ENCODE measurements around the gene SPOCK1. TPM values are rescaled to one million over a fixed set of nuclear protein-coding genes. Genes with fewer than 3 reads are reported as not detected.

SPOCK1 gene
- total RNA-seq, 1 experiment from 2014 or later = 0.27 TPM

DNA sequence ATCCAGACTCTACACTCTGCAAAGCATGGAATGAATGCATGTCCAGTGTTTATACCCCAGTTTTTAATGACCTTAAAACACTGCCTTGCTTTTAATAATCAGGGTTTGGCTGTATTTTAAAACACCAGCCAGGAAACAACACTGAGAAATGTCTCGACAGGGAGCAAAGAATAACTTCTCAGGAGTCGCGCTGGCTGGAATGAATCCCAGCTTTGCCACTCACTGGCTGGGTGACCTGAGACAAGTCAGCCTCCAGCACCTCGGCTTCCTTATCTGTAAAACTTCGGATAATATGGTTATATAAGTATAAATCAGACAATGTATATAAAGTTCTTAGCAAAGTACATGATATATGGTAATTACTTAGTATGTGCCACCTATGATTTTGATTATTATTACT lies 505.0 kb downstream of the SPOCK1 start (continued):
- TF ChIP-seq, protein P1, sequence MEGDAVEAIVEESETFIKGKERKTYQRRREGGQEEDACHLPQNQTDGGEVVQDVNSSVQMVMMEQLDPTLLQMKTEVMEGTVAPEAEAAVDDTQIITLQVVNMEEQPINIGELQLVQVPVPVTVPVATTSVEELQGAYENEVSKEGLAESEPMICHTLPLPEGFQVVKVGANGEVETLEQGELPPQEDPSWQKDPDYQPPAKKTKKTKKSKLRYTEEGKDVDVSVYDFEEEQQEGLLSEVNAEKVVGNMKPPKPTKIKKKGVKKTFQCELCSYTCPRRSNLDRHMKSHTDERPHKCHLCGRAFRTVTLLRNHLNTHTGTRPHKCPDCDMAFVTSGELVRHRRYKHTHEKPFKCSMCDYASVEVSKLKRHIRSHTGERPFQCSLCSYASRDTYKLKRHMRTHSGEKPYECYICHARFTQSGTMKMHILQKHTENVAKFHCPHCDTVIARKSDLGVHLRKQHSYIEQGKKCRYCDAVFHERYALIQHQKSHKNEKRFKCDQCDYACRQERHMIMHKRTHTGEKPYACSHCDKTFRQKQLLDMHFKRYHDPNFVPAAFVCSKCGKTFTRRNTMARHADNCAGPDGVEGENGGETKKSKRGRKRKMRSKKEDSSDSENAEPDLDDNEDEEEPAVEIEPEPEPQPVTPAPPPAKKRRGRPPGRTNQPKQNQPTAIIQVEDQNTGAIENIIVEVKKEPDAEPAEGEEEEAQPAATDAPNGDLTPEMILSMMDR (IDR thresholded peaks at IDR 0.05 in 2 of 3, conservative IDR thresholded peaks at IDR 0.05 in 1 of 3; ENCODE audit: borderline replicate concordance in 1 of 3, insufficient read depth in 1 of 3, low read depth in 2 of 3, low read length in 2 of 3) = no peak
- TF ChIP-seq EGR1 (IDR thresholded peaks at IDR 0.05; ENCODE audit: low read depth) = no peak

DNA sequence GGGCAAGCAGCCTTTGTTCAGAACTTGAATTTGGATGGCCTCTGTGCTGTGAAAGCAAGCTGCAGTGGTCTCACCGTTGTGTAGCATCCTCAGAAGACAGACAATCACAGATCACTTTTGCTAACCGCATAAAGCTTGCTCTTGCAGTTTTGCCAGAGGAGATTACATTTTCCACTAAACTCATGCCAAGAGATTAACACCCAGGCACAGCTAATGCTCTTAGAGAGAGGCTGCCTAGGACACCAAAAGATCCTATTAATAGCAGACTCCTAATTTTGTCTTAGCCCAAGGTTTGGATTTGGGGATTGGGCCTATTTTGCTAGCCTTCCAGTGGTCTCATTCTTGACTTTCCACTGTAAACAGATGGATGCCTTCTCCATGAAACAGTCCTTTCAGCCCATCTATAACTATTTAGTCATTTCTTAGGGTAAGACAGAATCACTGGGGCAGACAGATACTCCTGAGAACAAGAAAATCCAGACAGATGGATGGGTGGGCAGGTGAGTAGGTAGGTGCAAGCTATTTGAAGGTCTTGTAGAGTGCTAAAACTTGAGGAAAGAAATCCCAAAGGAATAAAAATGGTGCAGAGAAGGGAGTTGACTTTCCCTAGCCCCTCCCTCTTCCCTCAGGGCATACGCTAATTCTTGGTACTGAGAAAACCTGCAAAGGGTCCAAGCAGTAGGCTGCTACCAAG lies 506.2 kb downstream of the SPOCK1 start:
- H3K9me3 ChIP-seq (ENCODE audit: control insufficient read depth in 1 of 2, insufficient read depth in 1 of 2, low read depth in 1 of 2, low read length in 2 of 2) = no peaks in the 10 kb centered on the region
- H3K4me1 ChIP-seq (ENCODE audit: control insufficient read depth in 1 of 2, insufficient read depth in 2 of 2, low read length in 2 of 2) = no peaks in the 10 kb centered on the region
- DNase-seq (ENCODE audit: low read depth, low spot score) (no peak), ATAC-seq (no peak)
- no peak overlapping the region for H2AFZ ChIP-seq (ENCODE audit: low read depth, low read length, poor library complexity, severe bottlenecking)
- no peak for TF ChIP-seq CBX3 (IDR thresholded peaks at IDR 0.05; ENCODE audit: low read depth)
- TF ChIP-seq, protein P2, sequence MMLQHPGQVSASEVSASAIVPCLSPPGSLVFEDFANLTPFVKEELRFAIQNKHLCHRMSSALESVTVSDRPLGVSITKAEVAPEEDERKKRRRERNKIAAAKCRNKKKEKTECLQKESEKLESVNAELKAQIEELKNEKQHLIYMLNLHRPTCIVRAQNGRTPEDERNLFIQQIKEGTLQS (IDR thresholded peaks at IDR 0.05) = no peak
- TF ChIP-seq SRF (IDR thresholded peaks at IDR 0.05; ENCODE audit: low read depth) = no peak
- TF ChIP-seq EGR1 (IDR thresholded peaks at IDR 0.05; ENCODE audit: low read depth) = no peak
- TF ChIP-seq EZH2 (IDR thresholded peaks at IDR 0.05) = no peak
- no peak for TF ChIP-seq POLR2AphosphoS5 (IDR thresholded peaks at IDR 0.05; ENCODE audit: low read depth, low read length)
- TF ChIP-seq, protein P3, sequence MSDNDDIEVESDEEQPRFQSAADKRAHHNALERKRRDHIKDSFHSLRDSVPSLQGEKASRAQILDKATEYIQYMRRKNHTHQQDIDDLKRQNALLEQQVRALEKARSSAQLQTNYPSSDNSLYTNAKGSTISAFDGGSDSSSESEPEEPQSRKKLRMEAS (IDR thresholded peaks at IDR 0.05) = no peak
- no peaks in the 10 kb centered on the region for H3K9me2 ChIP-seq (ENCODE audit: insufficient read depth)
- H3K4me2 ChIP-seq (ENCODE audit: low read length) = no peak overlapping the region
- H3K36me3 ChIP-seq (ENCODE audit: control insufficient read depth in 1 of 2, insufficient read depth in 2 of 2, low read length in 2 of 2) = no peaks in the 10 kb centered on the region
- H3K79me2 ChIP-seq (ENCODE audit: insufficient read depth, low read length) = no peaks in the 10 kb centered on the region
- H3K4me3 ChIP-seq (replicated peaks in 1 of 2; ENCODE audit: low read depth in 1 of 2, low read length in 2 of 2) = no peak overlapping the region
- POLR2A ChIA-PET = no interaction called here
- no peaks in the 10 kb centered on the region for H4K20me1 ChIP-seq (ENCODE audit: insufficient read depth)
- no peak overlapping the region for H3K9ac ChIP-seq (ENCODE audit: low read length)
- CTCF ChIA-PET = no interaction called here
- RAD21 ChIA-PET (ENCODE audit: low non-redundant PET in 1 of 2, low total read pairs in 2 of 2, uncharacterized antibody in 2 of 2, unreplicated experiment in 2 of 2) = no interaction called here
- peaks cover 56% of the 10 kb centered on the region for H3K27me3 ChIP-seq (ENCODE audit: insufficient read depth, low read length)
- intact Hi-C loops (cut with micrococcal nuclease) = no loop called here
- H3K27ac ChIP-seq (ENCODE audit: low read depth, low read length) = no peak overlapping the region
- no TSS peak for BruUV-seq (replicated peaks)

Measured in HCT116 (cell line).